ENCODE measurements around the gene RBMS1. TPM values are rescaled to one million over a fixed set of nuclear protein-coding genes. Genes with fewer than 3 reads are reported as not detected.

RBMS1 gene
- total RNA-seq, 4 donors from 2014 or later = 86.0 to 110 (median 91.5) TPM

GRCh38 chr2:160517731-160518130 is 24.1 kb upstream of the RBMS1 start:
- no peaks in the 10 kb centered on the region for H3K9me3 ChIP-seq
- H3K36me3 ChIP-seq = no peaks in the 10 kb centered on the region
- peak overlapping the region in 1 of 4 donors; percentile 37 for H3K27ac ChIP-seq
- 71 to 75% methylated on average over 2 of the region's 2 CpGs for WGBS, 2 donors (ENCODE audit: low coverage in 1 of 2)
- H3K27me3 ChIP-seq = no peaks in the 10 kb centered on the region
- H3K4me3 ChIP-seq = no peak overlapping the region
- peaks cover 0 to 15% (median 0%) of the 10 kb centered on the region in 3 donors for H3K4me1 ChIP-seq
- TF ChIP-seq POLR2AphosphoS5 (IDR thresholded peaks at IDR 0.05) (no peak), EP300 (IDR thresholded peaks at IDR 0.05) (no peak), POLR2A (IDR thresholded peaks at IDR 0.05) (no peak)
- TF ChIP-seq, protein P1, sequence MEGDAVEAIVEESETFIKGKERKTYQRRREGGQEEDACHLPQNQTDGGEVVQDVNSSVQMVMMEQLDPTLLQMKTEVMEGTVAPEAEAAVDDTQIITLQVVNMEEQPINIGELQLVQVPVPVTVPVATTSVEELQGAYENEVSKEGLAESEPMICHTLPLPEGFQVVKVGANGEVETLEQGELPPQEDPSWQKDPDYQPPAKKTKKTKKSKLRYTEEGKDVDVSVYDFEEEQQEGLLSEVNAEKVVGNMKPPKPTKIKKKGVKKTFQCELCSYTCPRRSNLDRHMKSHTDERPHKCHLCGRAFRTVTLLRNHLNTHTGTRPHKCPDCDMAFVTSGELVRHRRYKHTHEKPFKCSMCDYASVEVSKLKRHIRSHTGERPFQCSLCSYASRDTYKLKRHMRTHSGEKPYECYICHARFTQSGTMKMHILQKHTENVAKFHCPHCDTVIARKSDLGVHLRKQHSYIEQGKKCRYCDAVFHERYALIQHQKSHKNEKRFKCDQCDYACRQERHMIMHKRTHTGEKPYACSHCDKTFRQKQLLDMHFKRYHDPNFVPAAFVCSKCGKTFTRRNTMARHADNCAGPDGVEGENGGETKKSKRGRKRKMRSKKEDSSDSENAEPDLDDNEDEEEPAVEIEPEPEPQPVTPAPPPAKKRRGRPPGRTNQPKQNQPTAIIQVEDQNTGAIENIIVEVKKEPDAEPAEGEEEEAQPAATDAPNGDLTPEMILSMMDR (IDR thresholded peaks at IDR 0.05) = no peak
- no peak for ATAC-seq

DNA sequence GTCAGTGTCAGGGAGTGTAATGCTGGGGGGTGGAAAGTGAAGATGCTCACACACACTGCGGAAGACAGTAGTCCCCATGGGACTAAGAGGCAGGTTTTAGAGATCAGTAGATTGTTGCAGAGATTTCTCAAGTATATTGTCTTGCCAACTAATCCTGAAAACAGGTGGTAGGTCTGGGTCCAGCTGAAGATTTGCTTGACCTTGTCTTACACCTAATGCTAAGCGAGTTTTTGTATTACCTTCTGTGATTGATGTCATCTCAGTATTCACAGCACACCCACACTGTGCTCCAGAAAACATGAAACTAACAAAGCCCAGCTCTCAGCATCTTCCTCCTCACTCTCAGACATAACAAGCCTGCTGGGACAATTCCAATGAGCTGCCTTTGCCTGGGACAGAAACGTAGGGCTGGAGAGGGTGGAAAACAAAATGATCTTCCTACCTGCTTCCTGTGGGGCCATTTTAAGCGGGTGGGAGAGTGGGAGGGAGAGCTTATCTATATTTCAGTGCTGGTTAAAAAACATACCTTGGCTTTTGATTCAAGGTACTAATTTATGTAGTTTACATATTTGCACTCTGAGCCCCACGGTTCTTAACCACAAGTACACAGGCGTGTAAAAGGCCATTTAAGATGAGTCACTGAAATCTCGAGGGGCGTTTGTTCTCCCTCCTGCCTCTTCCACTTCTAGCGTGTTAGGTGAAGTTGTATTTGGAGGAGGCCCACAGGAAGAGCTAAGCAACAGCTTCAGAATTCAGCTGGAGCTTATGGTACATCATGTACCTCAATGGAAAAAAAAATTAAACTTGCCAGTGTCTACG is 23.1 kb upstream of the RBMS1 start:
- Histone ChIP-seq H3K4me3 (no peak overlapping the region), H3K9me3 (no peaks in the 10 kb centered on the region), H3K27ac (peak overlapping the region; percentile 4 to 37 (median 24)), H3K36me3 (no peaks in the 10 kb centered on the region), H3K4me1 (peaks cover 0 to 15% (median 0%) of the 10 kb centered on the region in 3 donors), H3K27me3 (no peaks in the 10 kb centered on the region)
- ATAC-seq = no peak
- TF ChIP-seq POLR2AphosphoS5 (IDR thresholded peaks at IDR 0.05) = no peak
- TF ChIP-seq POLR2A (IDR thresholded peaks at IDR 0.05) = no peak
- WGBS, 2 donors (ENCODE audit: low coverage in 1 of 2) = 55 to 65% methylated on average over 9 of the region's 10 CpGs

- no peaks in the 10 kb centered on the region for H3K27me3 ChIP-seq
- peaks cover 0 to 15% (median 0%) of the 10 kb centered on the region in 3 donors for H3K4me1 ChIP-seq
- ATAC-seq = no peak
- no peak overlapping the region for H3K4me3 ChIP-seq
- no peaks in the 10 kb centered on the region for H3K9me3 ChIP-seq
- no peaks in the 10 kb centered on the region for H3K36me3 ChIP-seq
- WGBS, 2 donors (ENCODE audit: low coverage in 1 of 2) = 67 to 78% methylated on average over 1 of the region's 1 CpG
- H3K27ac ChIP-seq = no peak overlapping the region
- no peak for TF ChIP-seq EP300 (IDR thresholded peaks at IDR 0.05)
These were observed 21.5 kb upstream of the RBMS1 start for GRCh38 chr2:160515120-160515519.

GRCh38 chr2:160513120-160513519 is 19.5 kb upstream of the RBMS1 start:
- Histone ChIP-seq H3K36me3 (no peaks in the 10 kb centered on the region), H3K27ac (no peak overlapping the region), H3K4me1 (peaks cover 0 to 15% (median 0%) of the 10 kb centered on the region in 3 donors), H3K9me3 (no peaks in the 10 kb centered on the region), H3K27me3 (no peaks in the 10 kb centered on the region), H3K4me3 (no peak overlapping the region)
- TF ChIP-seq EP300 (IDR thresholded peaks at IDR 0.05) (no peak), POLR2A (IDR thresholded peaks at IDR 0.05) (no peak), POLR2AphosphoS5 (IDR thresholded peaks at IDR 0.05) (no peak)
- TF ChIP-seq, protein P1 (IDR thresholded peaks at IDR 0.05) = no peak
- 64 to 88% methylated on average over 4 of the region's 4 CpGs for WGBS, 2 donors (ENCODE audit: low coverage in 1 of 2)
- ATAC-seq = no peak

DNA sequence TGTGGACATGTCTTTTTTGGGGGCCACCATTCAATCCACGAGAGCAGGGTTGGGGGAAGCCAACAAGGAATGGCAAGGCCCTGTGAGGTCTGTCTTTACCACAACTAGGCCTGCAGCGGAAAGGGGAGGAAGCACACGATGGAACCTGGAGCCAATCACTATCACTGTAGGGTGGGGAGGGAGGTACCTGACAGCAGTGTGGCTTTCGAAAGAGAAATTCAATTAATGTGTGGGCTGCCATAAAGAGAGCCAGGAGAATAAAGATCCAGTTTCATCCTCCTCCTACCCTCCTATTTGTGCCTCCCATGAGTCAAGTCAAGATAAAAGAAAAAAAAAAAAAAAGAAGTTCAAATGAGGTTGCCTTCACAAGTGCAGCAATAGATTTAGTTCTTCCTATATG is 18.9 kb upstream of the RBMS1 start:
- no peak for ATAC-seq
- Histone ChIP-seq H3K4me3 (no peak overlapping the region), H3K36me3 (no peaks in the 10 kb centered on the region), H3K4me1 (peaks cover 0 to 11% (median 0%) of the 10 kb centered on the region in 3 donors), H3K27ac (no peak overlapping the region), H3K9me3 (no peaks in the 10 kb centered on the region), H3K27me3 (no peaks in the 10 kb centered on the region)
- WGBS, 2 donors (ENCODE audit: low coverage in 1 of 2) = 80% methylated on average over 3 of the region's 4 CpGs; no CpG with 5 or more reads in 1 of the 2 donors
- TF ChIP-seq EP300 (IDR thresholded peaks at IDR 0.05) = no peak
- TF ChIP-seq POLR2AphosphoS5 (IDR thresholded peaks at IDR 0.05) = no peak
- TF ChIP-seq POLR2A (IDR thresholded peaks at IDR 0.05) = no peak
- TF ChIP-seq, protein P1 (IDR thresholded peaks at IDR 0.05) = no peak

- 52 to 60% methylated on average over 1 to 2 of the region's 2 CpGs for WGBS, 2 donors (ENCODE audit: low coverage in 1 of 2)
- no peaks in the 10 kb centered on the region for H3K36me3 ChIP-seq
- H3K4me3 ChIP-seq = no peak overlapping the region
- TF ChIP-seq POLR2AphosphoS5 (IDR thresholded peaks at IDR 0.05) = no peak
- no peak for TF ChIP-seq EP300 (IDR thresholded peaks at IDR 0.05)
- no peak for TF ChIP-seq POLR2A (IDR thresholded peaks at IDR 0.05)
- TF ChIP-seq, protein P1 (IDR thresholded peaks at IDR 0.05) = no peak
- H3K27ac ChIP-seq = no peak overlapping the region
- no peaks in the 10 kb centered on the region for H3K9me3 ChIP-seq
- ATAC-seq = peak; percentile 46
- H3K27me3 ChIP-seq = no peaks in the 10 kb centered on the region
- no peaks in the 10 kb centered on the region for H3K4me1 ChIP-seq
These were observed 17.0 kb upstream of the RBMS1 start for GRCh38 chr2:160510617-160511016.

All from gastroesophageal sphincter (tissue), 4 donors.